SK-N-SH (cell line): ENCODE results near the gene RRBP1.

Experiments used
- MAX ChIP-seq: IDR thresholded peaks from 2 replicates; pipeline ENCODE4 v1.4.0; 2012; ENCODE audit warnings: low read depth
- REST ChIP-seq: IDR thresholded peaks from 2 replicates; pipeline ENCODE4 v1.6.1; 2012; ENCODE audit warnings: mild to moderate bottlenecking, low read depth, low read length, moderate library complexity
- SMC3 ChIP-seq: IDR thresholded peaks from 2 replicates; pipeline ENCODE4 v1.6.1; 2012; ENCODE audit warnings: low read depth, low read length, improper control_type of control experiment
- USF2 ChIP-seq: fragments of 150-350 bp; IDR thresholded peaks from 2 replicates; pipeline ENCODE4 v1.6.1; 2017; ENCODE audit warnings: antibody characterized with exemption, low read length, low read depth, borderline replicate concordance

- TF ChIP-seq USF2 (no peak), SMC3 (no peak), MAX (no peak), REST (no peak)
Observed at GRCh38 chr20:17674722-17675518, 7.1 kb downstream of the RRBP1 start.
